T-helper 2 cell treated with Interferon-gamma antibody and Interleukin-4, amounts not matched to agents 100 ng/mL and 5 ng/mL, for 36 hours (primary cell): ENCODE measurements around the gene NES. TPM values are rescaled to one million over a fixed set of nuclear protein-coding genes. Genes with fewer than 3 reads are reported as not detected.

ENCODE experiments used
- intact Hi-C: fragments of 100-400 bp; cut with micrococcal nuclease; formaldehyde crosslinking; loops from one replicate; pipeline ENCODE4 v1.15.1; 2023
- total RNA-seq: library from RNA; stranded (reverse); gene quantifications from 2 replicates; pipeline ENCODE4 v1.2.3, GENCODE V29; 2022

NES gene, protein sequence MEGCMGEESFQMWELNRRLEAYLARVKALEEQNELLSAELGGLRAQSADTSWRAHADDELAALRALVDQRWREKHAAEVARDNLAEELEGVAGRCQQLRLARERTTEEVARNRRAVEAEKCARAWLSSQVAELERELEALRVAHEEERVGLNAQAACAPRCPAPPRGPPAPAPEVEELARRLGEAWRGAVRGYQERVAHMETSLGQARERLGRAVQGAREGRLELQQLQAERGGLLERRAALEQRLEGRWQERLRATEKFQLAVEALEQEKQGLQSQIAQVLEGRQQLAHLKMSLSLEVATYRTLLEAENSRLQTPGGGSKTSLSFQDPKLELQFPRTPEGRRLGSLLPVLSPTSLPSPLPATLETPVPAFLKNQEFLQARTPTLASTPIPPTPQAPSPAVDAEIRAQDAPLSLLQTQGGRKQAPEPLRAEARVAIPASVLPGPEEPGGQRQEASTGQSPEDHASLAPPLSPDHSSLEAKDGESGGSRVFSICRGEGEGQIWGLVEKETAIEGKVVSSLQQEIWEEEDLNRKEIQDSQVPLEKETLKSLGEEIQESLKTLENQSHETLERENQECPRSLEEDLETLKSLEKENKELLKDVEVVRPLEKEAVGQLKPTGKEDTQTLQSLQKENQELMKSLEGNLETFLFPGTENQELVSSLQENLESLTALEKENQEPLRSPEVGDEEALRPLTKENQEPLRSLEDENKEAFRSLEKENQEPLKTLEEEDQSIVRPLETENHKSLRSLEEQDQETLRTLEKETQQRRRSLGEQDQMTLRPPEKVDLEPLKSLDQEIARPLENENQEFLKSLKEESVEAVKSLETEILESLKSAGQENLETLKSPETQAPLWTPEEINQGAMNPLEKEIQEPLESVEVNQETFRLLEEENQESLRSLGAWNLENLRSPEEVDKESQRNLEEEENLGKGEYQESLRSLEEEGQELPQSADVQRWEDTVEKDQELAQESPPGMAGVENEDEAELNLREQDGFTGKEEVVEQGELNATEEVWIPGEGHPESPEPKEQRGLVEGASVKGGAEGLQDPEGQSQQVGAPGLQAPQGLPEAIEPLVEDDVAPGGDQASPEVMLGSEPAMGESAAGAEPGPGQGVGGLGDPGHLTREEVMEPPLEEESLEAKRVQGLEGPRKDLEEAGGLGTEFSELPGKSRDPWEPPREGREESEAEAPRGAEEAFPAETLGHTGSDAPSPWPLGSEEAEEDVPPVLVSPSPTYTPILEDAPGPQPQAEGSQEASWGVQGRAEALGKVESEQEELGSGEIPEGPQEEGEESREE (N-terminal part only)
- total RNA-seq, result not detected in 2 replicates

DNA sequence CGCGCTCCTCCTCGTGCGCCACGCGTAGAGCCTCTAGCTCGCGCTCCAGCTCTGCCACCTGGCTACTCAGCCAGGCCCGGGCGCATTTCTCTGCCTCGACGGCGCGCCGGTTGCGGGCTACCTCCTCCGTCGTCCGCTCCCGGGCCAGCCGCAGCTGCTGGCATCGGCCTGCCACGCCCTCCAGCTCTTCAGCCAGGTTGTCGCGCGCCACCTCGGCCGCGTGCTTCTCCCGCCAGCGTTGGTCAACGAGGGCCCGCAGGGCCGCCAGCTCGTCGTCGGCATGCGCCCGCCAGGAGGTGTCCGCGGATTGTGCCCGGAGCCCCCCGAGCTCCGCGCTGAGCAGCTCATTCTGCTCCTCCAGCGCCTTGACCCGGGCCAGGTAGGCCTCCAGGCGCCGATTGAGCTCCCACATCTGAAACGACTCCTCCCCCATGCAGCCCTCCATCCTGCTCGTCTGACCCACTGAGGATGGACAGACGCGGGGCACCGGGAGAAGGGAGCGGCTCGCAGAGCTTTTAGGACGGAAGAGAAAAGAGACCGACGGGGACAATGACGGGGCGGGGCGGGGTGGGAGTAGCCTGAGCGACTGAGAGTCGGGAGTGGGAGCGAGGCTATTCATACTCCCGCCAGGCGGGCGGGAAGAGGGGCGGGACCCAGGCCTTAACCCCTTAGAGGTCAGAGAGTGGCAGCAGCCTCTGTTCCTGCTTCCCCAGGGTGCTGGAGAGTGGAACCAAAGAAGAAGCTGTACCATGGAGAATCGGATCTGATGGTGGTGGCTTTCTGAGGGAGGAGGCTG is at the start of gene NES:
TSS of gene NES (minus strand) at position 588 of the 796 bp plus-strand sequence. CDS start at position 445, 143 bp downstream.
- intact Hi-C loops, result no loop called here

DNA sequence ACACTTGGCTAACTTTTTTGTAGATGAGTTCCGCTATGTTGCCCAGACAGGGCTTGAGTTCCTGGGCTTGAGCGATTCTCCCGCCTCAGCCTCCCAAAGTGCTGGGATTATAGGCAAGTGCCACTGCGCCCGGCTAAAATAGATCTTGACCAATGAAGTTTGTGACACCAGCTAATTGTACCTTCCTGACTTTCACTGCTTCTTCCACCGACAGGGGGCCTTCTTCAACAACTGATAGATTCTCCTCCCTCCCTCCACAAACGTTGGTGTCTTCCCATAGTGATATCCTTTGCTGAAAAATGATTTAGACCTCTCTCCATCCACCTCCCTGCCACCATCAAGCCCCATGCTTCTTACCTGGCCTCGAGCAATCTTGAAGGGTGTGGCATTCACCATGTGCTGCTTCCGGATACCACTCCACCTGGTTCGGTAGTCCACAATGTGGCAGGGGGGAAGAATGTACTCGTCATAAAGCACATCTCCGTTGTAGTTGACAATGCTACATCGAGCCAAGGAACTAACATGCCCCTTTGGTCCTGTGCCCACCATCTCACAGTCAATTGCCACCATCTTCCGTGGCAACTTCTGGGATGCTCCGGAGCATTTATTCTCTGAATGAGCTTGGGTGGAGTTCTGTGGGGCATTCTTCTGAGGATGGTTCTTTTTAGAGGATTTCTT is 49.5 kb upstream of the NES start:
- intact Hi-C loops, result loop anchor here (1.0 kb wide), 4 partner anchors 37 to 164 kb away; partner anchors contain the start of gene NTRK1

DNA sequence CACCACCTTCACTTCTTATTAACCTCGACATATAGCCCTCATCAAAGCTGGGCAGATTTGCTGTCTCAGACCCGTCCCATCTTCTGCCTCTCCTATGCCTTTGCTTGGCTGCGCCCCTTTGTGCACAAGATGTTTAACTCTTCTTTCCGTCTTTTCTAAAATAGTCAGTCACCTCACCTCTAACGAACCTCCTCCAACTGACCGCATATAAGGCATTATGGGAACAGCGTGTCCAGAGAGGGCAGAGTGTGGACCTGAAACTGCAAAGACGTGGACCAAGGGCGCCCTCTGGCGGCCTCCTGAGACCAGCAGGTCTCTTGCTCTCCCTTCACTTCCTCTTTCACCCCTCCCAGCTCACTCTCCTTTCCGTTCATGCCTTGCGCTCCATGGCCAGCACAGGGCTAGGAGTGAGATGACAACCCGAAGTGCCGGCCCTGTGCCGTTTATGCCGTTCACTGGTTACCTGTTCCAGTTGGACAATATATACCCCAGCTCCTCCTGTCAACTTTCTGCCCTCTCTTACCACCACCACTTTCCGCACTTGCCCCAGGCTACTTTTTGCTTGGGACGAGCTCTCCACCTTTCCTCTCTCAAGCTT is 48.6 kb upstream of the NES start:
- intact Hi-C loops, result loop anchor here (1.0 kb wide), 4 partner anchors 36 to 165 kb away; partner anchors contain the start of gene NTRK1

DNA sequence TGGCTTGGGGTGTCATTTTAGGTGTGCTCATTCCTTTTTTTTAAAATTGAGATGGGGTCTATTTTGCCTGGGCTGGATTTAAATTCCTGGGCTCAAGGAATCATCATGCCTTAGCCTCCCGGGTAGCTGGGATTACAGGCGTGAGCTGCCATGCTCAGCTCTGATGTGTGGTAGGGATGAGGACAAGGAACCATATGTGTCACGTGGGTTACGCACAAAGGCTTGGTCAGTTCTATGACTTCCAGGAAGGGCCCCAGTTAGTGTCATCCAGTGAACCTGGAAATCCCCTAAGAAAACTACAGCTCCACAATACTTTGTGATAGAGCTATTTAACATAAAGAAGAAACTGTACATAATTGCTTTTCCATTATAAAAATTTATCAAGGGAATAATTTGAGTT is 44.3 kb upstream of the NES start:
- intact Hi-C loops, result no loop called here

DNA sequence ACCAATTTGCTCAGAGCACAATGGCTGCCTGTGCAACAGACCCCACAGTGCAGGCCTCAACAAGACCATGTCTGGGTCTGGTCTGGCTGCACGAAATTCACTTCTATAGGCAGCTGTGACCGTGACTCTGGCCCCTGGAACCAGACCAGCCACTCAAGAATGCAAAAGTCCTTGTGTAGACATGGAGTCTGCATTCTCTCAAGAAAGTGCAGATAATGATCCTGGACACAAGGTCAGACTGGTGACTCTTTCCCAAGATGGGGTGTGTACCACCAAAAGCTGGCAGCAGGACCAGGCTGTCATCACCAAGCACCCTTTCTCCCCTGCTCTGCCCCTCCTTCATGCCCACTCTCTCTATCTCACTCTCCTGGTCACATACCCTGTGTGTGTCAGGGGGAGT is 43.9 kb upstream of the NES start:
- intact Hi-C loops, result no loop called here

DNA sequence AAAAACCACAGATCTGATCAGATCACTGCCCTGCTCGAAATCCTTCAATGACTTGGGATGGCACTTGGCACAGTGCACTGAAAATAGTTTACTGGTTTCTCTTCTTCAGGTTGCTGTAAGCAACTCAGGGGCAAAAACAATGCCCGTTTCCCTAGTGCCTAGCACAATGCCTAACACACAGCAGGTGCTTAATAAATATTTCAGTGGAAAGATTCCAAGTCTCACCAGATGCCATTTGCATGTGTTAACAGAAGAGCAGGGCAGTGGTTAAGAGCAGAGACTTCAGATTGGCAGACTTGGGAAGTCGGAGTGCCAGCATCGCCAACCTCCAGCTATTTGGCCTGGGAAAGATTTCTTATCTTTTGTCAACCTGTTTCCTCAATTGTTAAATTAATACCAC is 40.1 kb upstream of the NES start:
- intact Hi-C loops, result no loop called here

DNA sequence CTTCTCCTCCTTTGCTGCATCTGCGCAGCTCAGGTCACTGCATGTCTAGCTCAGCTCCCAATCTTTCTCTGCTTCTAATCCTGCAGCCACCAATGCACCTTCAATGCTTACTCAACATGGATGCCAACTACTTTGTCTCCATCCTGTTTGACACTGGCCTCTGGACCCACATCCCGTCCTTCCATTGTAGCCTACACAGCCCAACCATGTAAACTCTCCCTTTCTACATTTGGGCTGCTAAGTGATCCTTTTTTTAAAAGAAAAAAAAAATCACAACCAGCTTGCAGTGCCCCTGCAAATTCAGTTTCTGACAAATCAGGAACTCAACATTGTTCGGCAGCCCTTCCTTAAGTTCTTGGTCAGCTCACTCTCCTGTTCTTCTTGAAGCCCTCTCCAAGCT is 37.6 kb upstream of the NES start:
- intact Hi-C loops, result no loop called here

DNA sequence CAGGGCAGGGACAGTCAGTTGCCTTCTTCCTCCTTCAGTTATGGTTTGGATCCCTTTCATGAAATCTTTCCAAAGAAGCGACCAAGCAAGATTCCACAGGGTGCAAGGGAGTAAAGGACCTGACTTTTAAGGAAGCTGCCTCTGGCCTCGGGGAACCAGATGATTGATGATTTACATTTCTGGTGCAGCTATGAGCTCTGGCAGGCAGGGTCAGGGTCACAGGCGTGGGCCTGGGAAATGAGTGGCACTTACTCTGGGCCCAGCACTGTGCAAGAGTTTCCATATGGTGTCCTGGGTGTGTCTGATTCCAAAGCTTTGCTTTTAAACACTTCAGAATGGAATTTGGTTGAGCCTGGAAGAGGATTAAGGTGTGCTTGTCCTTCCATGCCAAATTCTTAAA is 35.4 kb upstream of the NES start:
- intact Hi-C loops, result no loop called here

DNA sequence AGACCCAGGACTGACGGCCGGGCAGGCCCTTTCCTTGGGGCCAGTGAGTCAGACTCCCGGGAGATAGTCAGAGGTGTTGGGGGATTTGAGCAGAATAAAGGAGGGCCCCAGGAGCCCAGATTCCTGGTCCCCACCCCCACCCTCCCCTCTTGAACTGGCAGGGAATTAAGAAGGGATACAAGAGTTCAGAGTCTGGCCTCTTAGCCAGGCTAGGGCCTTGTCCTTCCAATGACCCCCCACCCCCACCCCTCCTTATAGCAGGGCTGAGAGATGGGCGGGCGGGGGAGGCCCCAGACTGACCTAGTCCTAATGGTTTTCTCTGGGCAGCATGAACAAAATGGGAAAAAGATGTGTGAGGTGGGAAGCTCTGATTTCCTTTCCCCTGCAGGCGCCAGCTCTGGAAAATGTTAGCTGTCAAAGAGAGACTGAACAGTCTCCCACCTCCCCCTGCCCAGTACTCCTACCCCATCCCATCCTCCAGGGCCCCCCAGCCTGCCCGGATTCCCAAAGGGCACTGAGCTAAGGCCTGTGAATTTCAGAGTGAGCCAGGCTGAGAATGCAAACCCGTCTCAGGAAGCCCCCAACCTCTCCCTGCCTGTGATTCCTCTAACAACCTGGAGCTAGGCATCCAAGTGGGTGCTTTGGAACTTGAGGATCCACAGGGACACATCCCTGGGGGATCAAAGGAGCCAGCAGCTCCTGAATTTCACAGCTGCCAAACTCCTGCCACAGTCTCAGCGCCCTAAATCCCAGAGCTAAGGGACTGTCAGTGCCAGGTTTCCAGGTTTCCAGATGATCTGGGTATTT is 34.0 kb upstream of the NES start:
- intact Hi-C loops, result no loop called here

DNA sequence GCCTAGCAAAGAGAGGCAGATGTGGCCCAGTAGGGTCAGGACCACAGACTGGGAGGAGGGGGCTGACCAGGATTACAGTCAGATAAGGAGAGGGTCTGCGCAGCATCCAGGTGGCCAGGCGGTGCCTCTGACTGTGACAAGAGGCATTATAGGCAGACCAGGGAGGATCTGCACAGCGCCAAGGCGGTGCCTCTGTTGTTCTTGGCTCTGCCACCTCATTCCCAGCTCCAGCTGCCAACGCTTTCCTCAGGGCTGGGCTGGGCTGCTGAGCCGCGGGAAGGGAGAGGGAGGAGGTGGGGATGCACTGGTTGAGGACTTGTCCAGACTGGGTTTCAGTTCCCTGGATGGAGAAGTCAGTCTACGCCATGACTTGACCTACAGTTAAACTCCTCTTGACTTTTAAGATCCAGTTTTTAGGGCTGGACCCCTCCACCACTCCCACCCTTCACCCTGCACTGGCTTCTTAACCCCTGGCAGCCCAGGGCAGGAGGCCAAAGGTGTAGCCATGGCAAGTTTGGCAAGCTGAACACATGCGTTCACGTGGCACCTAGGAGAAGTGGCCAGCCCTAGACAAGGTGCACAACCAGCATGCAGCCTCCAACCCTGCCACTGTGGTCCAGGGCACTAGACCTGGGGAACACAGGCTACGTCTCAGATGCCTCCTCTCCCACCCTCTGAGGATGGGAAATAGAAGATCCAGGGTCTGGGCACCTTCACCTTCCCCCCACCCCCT is 32.7 kb upstream of the NES start:
- intact Hi-C loops, result no loop called here

DNA sequence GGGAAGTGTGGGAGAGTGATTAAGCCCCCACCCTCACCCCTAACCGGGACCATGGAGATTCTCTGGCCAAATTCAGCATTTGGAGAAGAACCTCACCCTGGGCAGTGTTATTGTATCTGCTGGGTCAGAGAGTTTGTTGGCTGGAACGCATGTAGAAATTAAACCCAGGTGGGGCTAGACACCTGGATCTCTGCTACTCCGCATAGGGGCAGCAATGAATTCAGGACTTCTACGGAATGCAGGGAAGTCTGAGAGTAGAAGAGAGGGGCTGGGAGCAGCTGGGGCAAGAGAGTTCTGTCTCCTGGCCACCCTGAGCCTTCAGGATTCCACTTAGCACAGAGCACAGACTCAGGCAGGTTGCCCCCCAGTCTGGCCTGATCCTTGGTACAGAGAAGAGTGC is 31.8 kb upstream of the NES start:
- intact Hi-C loops, result no loop called here

DNA sequence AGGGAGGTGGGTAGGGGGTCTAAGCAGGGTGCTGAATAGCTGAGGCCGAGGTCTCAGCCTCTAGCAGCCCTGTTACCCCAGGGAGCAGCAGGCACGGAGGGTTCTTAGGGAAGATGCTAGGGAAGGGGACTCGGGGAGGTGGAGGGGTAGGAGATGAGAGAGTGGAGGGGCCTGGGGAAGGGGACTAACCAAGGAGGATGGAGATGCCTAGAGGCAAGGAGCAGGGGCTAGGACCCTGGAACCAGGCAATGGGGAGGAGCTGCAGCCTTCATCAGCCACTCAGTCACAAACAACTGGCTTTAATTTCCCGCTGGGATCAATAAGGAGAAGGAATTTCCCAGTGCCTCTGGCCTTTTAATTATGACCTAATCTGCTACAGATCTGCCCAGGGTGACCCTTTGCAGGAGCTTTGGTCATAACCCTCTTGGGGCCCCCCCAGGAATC is 31.0 kb upstream of the NES start:
- intact Hi-C loops, result no loop called here

DNA sequence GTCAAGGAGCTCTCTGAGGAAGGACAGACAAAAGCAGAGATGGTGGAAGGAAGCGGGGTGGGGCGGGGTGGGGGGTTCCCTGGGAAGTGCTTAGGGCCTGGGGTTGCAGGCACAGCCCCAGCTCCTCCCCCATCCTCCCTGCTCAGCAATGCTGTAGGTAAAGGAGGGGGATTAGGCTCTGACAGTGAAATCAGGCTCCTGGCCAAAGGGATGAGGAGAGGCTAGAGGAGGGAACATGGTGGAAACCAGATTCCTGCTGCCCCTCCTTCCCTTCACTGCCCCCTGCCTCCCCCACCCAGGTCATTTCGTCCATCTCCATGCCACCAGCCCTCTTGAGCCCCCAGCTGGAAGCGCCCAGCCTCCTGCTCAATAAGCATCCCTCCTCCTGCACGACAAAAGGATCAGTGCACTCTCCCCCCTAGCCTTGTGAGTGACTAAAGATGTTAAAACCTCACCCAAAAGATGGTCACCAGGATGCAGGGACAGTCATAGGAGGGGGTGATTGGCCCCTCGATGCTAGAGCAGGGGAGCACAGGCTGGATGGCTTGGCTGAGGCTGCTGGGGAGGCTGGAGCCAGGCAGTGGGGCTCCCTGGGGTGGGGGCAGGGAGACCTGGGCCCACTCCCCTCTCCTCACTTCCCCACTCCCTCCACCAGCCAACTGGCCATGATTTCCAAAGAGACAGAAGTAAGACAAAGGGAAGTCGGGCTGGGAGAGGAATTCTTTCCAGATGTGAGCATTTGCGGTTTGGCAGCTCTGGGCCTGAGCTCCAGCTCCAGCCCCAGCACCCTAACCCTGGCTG is 30.4 kb upstream of the NES start:
- intact Hi-C loops, result no loop called here

DNA sequence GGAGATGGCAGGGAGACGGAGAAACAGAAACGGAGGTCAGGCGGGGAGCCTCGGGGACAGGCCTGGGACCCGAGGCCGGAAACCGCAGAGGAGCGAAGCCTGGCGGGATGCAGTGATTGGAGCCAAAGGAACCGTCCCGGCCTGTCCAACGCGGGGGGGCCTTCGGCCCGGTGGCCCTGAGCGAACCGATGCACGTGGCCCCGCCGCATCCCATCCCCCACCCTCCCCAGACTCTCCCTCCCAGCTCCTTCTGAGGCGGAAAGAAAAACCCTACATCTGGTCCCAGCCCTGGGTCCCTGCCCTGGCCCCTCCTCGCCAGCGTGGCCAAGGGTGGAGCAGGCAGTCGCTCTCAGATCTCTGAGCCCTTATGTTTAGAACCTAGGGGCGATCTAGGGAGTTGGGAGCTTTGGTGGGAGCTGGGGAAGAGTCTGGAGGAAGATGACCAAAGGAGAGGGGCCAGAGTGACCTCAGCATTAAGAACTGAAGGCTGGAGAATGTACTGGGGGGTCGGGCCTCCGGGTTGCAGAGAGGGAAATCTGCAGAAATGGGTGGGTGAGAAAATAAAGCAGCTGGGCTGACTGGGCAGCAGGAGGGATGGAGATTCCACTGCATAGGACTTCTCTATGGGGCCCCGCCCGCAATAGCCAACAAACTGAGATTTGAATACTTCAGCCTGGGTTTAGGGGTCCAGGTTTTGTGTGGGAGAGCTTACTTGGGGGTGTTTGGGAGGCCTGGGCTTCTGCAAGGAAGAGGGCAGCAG is 29.6 kb upstream of the NES start:
- intact Hi-C loops, result loop anchor here (1.0 kb wide), 2 partner anchors 18 to 47 kb away; no protein-coding TSS in a partner anchor

DNA sequence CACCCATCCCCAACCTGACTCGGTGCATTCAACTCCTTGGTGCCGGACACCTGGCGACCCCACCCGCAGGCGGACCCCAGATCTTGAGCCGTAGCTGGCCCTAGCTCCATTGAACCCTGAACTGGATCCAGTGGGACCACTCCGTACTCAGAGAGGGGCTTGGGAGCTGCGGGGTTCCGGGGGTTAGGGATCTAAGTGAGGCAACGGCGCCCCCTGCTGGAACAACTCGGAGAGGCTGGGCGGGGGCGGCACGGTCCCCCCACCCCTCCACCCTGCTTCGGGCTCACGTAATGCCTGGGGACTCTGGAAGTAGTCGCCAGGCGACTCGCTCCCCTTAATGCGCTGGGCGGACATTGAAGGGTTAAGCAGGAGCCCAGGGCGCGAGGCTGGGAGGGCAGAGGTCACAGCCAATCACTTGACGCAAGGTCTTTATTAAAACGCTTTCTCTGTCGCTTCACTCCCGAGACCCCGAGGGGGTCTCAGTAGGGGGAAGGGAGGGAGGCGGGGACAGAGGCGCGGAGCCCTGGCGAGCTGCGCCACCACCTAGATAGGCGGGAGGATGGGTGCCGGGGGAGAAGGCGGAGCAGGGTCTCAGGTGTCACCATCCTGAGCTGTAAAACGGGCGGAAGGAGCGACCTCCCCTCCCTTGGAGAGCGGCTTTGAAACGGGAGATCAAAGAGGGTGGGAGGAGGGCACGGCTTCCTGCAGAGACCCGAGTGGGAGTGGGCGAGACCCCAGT is 28.9 kb upstream of the NES start:
- intact Hi-C loops, result loop anchor here (1.0 kb wide), 2 partner anchors 17 to 46 kb away; no protein-coding TSS in a partner anchor
